ENCODE measurements around the gene DNAAF1.

DNAAF1 gene

DNA sequence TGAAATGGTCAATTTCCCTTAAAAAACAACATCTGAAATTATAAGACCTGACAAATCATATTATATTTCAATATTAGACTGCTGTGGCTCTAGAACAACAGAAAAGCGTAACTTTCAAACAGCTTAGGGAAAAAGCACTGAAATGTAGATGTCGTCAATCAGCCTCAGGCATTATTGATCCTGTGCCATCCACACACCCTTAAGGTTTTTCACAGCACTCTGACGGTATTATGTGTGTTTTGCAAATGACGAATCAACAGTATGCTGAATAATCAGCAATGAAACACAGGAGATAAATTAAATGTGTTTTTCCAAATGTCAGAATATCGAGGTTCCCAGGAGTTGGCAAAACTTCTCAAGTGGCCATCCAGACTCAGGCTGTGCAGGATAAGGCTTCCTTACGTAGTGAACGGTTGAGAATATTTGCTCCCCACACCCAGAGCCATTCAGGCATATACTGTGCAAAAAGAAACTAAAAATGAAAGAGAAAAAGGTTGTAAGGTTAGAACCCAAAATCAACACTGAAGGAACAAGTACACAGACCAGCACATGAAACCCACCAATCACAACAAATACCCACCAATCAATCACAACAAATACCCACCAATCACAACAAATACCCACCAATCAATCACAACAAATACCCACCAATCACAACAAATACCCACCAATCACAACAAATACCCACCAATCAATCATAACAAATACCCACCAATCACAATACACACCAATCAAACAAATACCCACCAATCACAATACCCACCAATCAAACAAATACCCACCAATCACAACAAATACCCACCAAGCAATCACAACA is 20.6 kb upstream of the DNAAF1 start:
- no peak for DNase-seq (ENCODE audit: low read depth in 2 of 2)

- no peak for DNase-seq (ENCODE audit: low read depth in 2 of 2)
These were observed 14.0 kb upstream of the DNAAF1 start for GRCh38 chr16:84131117-84131516.

- no peak for DNase-seq (ENCODE audit: low read depth in 2 of 2)
These were observed 12.4 kb upstream of the DNAAF1 start for GRCh38 chr16:84132527-84133285.

- no peak for DNase-seq (ENCODE audit: low read depth in 2 of 2)
These were observed 8.6 kb upstream of the DNAAF1 start for GRCh38 chr16:84136331-84137125.

GRCh38 chr16:84137287-84137686 is 7.8 kb upstream of the DNAAF1 start:
- no peak for DNase-seq (ENCODE audit: low read depth in 2 of 2)

- no peak for DNase-seq (ENCODE audit: low read depth in 2 of 2)
These were observed 7.2 kb upstream of the DNAAF1 start for GRCh38 chr16:84137769-84138357.

DNA sequence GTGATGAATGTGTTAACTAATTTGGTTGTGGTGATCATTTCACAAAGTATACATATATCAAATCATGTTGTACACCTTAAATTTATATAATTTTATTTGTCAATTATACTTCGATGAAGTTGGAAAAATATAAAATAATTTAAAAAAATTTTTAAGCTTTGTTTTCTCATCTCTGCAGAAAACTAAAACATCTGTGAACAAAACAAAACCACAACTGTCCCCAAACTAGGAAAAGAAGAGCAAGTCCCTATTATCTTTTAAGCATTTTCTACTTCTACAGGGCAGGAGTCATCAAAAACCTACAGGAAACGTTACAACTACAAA is 6.6 kb upstream of the DNAAF1 start:
- DNase-seq (ENCODE audit: low read depth in 2 of 2): no peak

DNA sequence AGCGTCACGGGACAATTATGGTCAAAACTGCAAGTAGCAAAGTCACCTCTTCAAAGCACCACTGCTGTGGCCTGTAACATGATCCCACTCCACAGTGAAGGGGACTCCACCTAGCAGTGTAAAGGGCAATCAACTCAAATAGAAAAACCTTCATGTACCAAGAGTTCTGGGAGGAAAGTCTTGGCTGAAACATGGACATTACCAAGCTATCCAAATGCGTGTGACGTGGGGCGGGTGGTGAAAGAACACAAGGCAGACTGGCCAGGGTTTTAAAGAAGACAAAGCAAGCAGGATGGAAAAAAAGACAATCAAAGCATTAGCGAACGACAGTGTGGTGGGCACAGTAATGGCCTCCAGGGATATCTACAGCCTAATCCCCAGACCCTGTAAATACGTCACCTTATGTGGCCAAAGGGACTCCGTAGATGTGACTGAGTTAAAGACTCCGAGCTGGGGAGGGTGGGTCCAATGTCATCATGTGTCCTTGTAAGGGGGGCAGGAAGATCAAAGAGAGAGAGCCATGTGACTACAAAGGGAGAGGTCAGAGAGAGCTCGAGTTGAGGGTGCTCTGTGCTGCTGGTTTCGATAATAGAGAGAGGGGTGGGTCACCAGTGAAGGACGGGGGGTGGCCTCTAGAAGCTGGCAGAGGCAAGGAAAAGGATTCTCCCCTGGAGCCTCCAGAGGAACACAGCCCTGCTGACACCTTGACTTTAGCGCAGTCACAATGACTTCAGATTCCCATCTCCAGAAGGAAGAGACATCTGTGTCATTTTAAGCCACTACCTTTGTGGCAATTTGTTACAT is 6.1 kb upstream of the DNAAF1 start:
- DNase-seq (ENCODE audit: low read depth in 2 of 2): no peak

- no peak for DNase-seq (ENCODE audit: low read depth in 2 of 2)
These were observed 5.4 kb upstream of the DNAAF1 start for GRCh38 chr16:84139628-84140258.

GRCh38 chr16:84141143-84141670 is 3.9 kb upstream of the DNAAF1 start:
- no peak for DNase-seq (ENCODE audit: low read depth in 2 of 2)

- DNase-seq (ENCODE audit: low read depth in 2 of 2): no peak
These were observed 2.0 kb upstream of the DNAAF1 start for GRCh38 chr16:84143081-84143480.

- DNase-seq (ENCODE audit: low read depth in 2 of 2): no peak
These were observed 1.3 kb upstream of the DNAAF1 start for GRCh38 chr16:84143784-84144199.

GRCh38 chr16:84144209-84144858 is 774 bp upstream of the DNAAF1 start:
- DNase-seq (ENCODE audit: low read depth in 2 of 2): no peak

DNA sequence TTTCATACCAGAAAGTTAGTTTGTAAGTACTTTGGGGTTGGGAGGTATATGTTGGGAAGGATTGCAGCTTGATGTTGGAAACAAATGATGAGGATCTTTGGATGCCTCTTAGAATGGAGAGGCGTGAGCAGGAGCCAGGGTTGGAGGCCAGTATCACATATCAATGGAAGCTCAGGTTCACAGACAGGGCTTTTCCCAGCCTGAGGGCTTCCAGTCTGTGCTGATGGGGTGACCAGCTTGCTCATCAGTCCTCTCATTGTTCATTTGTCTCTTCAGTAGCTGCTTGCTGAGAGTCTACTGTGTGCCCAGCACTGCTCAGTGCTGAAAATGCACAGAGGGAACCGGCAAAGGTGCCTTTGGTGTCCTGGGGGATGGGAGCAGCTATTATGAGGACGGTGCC is 5.8 kb downstream of the DNAAF1 start:
- no peak for DNase-seq (ENCODE audit: low read depth in 2 of 2)

GRCh38 chr16:84153660-84154214 is 8.6 kb downstream of the DNAAF1 start:
- no peak for DNase-seq (ENCODE audit: low read depth in 2 of 2)

- DNase-seq (ENCODE audit: low read depth in 2 of 2): no peak
These were observed 10.1 kb downstream of the DNAAF1 start for GRCh38 chr16:84155226-84155625.

- no peak for DNase-seq (ENCODE audit: low read depth in 2 of 2)
These were observed 10.7 kb downstream of the DNAAF1 start for GRCh38 chr16:84155771-84156170.

DNA sequence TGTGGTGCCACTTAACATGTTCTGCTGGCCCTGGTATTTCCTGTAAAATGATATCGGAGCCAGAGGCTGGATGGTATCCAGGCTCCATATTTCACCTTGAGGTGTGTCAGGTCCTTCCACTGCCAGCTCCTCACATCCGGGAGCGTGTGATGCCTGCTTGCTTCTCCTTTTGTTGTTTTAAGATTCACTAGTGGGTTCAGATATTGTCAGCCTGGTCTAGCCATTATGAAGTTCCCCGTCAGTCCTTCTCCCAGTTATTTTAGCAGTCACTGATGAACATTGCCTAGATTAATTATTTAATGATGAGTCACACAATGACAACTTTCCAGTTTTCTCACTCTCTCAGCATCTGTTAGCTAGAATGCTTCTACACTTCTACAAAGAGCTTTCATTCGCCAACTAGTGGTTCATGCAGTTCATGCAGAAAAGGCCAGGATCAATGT is 11.3 kb downstream of the DNAAF1 start:
- DNase-seq (ENCODE audit: low read depth in 2 of 2): no peak

GRCh38 chr16:84159007-84159406 is 13.9 kb downstream of the DNAAF1 start:
- no peak for DNase-seq (ENCODE audit: low read depth in 2 of 2)

GRCh38 chr16:84159800-84160199 is 14.7 kb downstream of the DNAAF1 start:
- DNase-seq (ENCODE audit: low read depth in 2 of 2): no peak

All from stimulated activated CD4-positive, alpha-beta T cell treated with anti-CD3 and anti-CD28 coated beads, Interleukin-1b, Interleukin-23, amount 100 ng/mL, for 1 hour (primary cell).